HCT116 (cell line): Measurements from ENCODE around the gene STRN3.

Source experiments
- POLR2A ChIP-seq: IDR thresholded peaks from 2 replicates; pipeline ENCODE4 v1.7.0; 2011; ENCODE audit warnings: borderline replicate concordance; ENCODE audit not compliant: insufficient read depth, insufficient read length; ENCODE audit errors: extremely low read depth
- ZNF274 ChIP-seq: fragments of 200-500 bp; sonication (Bioruptor generic); IDR thresholded peaks from 2 replicates; pipeline ENCODE4 v1.6.1; 2014; ENCODE audit warnings: mild to moderate bottlenecking, low read depth, low read length, inconsistent platforms

GRCh38 chr14:30921305-30921704 is 104.9 kb downstream of the STRN3 start:
- no peak for TF ChIP-seq ZNF274
- no peak for TF ChIP-seq POLR2A
